Keratinocyte (primary cell): ENCODE data around the gene FAM9A. TPM values are rescaled to one million over a fixed set of nuclear protein-coding genes. Genes with fewer than 3 reads are reported as not detected.

Experiments
- DNase-seq: peaks from one replicate; pipeline ENCODE4 v3.0.0-alpha.2; 2011; ENCODE audit warnings: low read depth, missing footprints, low spot score
- FAIRE-seq: peaks from 2 replicates; lab custom pipeline; 2011; peaks lifted over from hg19 to GRCh38; lab: Jason Lieb, UNC
- H2AFZ ChIP-seq: 2 replicates; pipeline ENCODE4 v1.6.0; 2012; ENCODE audit warnings: low read length, control low read depth, inconsistent platforms; ENCODE audit not compliant: control insufficient read depth
- H3K27ac ChIP-seq: 2 replicates; pipeline ENCODE4 v1.5.1; 2011; ENCODE audit warnings: low read length; ENCODE audit not compliant: control insufficient read depth, insufficient read depth
- H3K27me3 ChIP-seq: 3 replicates; pipeline ENCODE4 v1.6.0; 2011; ENCODE audit warnings: low read length; ENCODE audit not compliant: control insufficient read depth, insufficient read depth; ENCODE audit errors: extremely low read depth
- H3K36me3 ChIP-seq, 2 experiments: 2 replicates in 1 of 2; 3 replicates in 1 of 2; pipeline ENCODE4 v1.5.1; 2011; ENCODE audit warnings: low read length in 2 of 2, mild to moderate bottlenecking in 1 of 2; ENCODE audit not compliant: control insufficient read depth in 2 of 2, insufficient read depth in 2 of 2; ENCODE audit errors: extremely low read depth in 1 of 2
- H3K4me1 ChIP-seq: 3 replicates; pipeline ENCODE4 v1.5.1; 2011; ENCODE audit warnings: low read length; ENCODE audit not compliant: control insufficient read depth, insufficient read depth; ENCODE audit errors: extremely low read depth
- H3K4me2 ChIP-seq: 3 replicates; pipeline ENCODE4 v1.6.0; 2011; ENCODE audit warnings: low read depth, low read length; ENCODE audit not compliant: control insufficient read depth, insufficient read depth; ENCODE audit errors: extremely low read depth
- H3K4me3 ChIP-seq, 3 experiments: fragments of 200-600 bp in 1 of 3; sonication (generic) in 1 of 3; 2 replicates in 2 of 3; 3 replicates in 1 of 3; pipeline ENCODE4 v1.5.1; 2011 to 2016; ENCODE audit warnings: low read length in 3 of 3, mild to moderate bottlenecking in 3 of 3, control low read depth in 2 of 3, inconsistent platforms in 1 of 3, low read depth in 1 of 3, mixed read lengths in 1 of 3, mixed run types in 1 of 3, moderate library complexity in 1 of 3; ENCODE audit not compliant: control insufficient read depth in 2 of 3, insufficient read depth in 2 of 3; ENCODE audit errors: extremely low read depth in 1 of 3
- H3K79me2 ChIP-seq: 2 replicates; pipeline ENCODE4 v1.6.0; 2012; ENCODE audit warnings: low read length; ENCODE audit not compliant: control insufficient read depth, insufficient read depth
- H3K9ac ChIP-seq: 3 replicates; pipeline ENCODE4 v1.6.0; 2011; ENCODE audit warnings: low read length; ENCODE audit not compliant: control insufficient read depth, insufficient read depth; ENCODE audit errors: extremely low read depth
- H3K9me1 ChIP-seq: 3 replicates; pipeline ENCODE4 v1.6.0; 2011; ENCODE audit warnings: low read length; ENCODE audit not compliant: control insufficient read depth, insufficient read depth; ENCODE audit errors: extremely low read depth
- H3K9me3 ChIP-seq: 2 replicates; pipeline ENCODE4 v1.5.1; 2012; ENCODE audit warnings: low read depth, low read length; ENCODE audit not compliant: control insufficient read depth
- H4K20me1 ChIP-seq: 3 replicates; pipeline ENCODE4 v1.6.0; 2011; ENCODE audit warnings: low read length; ENCODE audit not compliant: control insufficient read depth, insufficient read depth; ENCODE audit errors: extremely low read depth
- CTCF ChIP-seq, 3 experiments: IDR thresholded peaks in 1 of 3; conservative IDR thresholded peaks in 1 of 3; optimal IDR thresholded peaks in 1 of 3; 2 replicates in 2 of 3; 3 replicates in 1 of 3; pipeline versions ENCODE3 to v1.5.1; 2011; ENCODE audit warnings: low read length in 3 of 3, mild to moderate bottlenecking in 3 of 3, moderate library complexity in 2 of 3, control low read depth in 1 of 3, inconsistent platforms in 1 of 3; ENCODE audit not compliant: insufficient read depth in 2 of 3; ENCODE audit errors: extremely low read depth in 1 of 3
- EZH2 ChIP-seq: IDR thresholded peaks from one replicate; pipeline ENCODE4 v1.6.1; 2012; ENCODE audit warnings: inconsistent platforms, mild to moderate bottlenecking, low read length, moderate library complexity
- dilution Hi-C: fragments of 300-500 bp; cut with MboI; formaldehyde crosslinking; loops from one replicate; pipeline ENCODE4 v1.7.0; 2020; ENCODE audit warnings: low sequenced_read_pairs; ENCODE audit not compliant: extremely low pct_ligation_motif_present
- polyA minus RNA-seq, 3 experiments: library from RNA; depleted of rRNA, polyadenylated mRNA; stranded (reverse); fragments of >200 nt; gene quantifications; 1 replicate in 1 of 3; 2 replicates in 1 of 3; 3 replicates in 1 of 3; pipeline ENCODE4 v1.2.3, GENCODE V29; 2011
- polyA plus RNA-seq, 5 experiments: library from polyadenylated mRNA; depleted of rRNA in 3 of 5; stranded (reverse) in 3 of 5; stranded (forward) in 1 of 5; unstranded in 1 of 5; fragments of >200 nt; gene quantifications; 1 replicate in 1 of 5; 2 replicates in 3 of 5; 3 replicates in 1 of 5; pipeline versions ENCODE4 v1.2.1 to v1.2.3, GENCODE V29; 2011 to 2012; ENCODE audit warnings: missing spikeins in 2 of 5, low read depth in 1 of 5, low replicate concordance in 1 of 5

FAM9A gene
- polyA plus RNA-seq (not detected in 3 replicates), polyA minus RNA-seq (not detected in 3 replicates)
- polyA plus RNA-seq (2011; ENCODE audit: low read depth), result not detected
- not detected in 2 replicates for polyA plus RNA-seq (2011; cell fraction: cytosol; rRNA removed)
- not detected in 2 replicates for polyA plus RNA-seq (2011; cell fraction: nucleus; rRNA removed)
- polyA plus RNA-seq (2012; ENCODE audit: low replicate concordance), result not detected in 2 replicates
- not detected for polyA minus RNA-seq (2011; cell fraction: cytosol; rRNA and poly(A)+ RNA removed)
- not detected in 2 replicates for polyA minus RNA-seq (2011; cell fraction: nucleus; rRNA and poly(A)+ RNA removed)

- no peak within 1 kb of the TSS for H3K27ac ChIP-seq
- no peaks in the 10 kb centered on the region for H3K36me3 ChIP-seq
- H3K27me3 ChIP-seq, result no peaks in the 10 kb centered on the region
- no peak for TF ChIP-seq EZH2
- no peak for TF ChIP-seq CTCF (optimal IDR thresholded peaks at IDR 0.05 in 1 of 3, IDR thresholded peaks at IDR 0.05 in 1 of 3, conservative IDR thresholded peaks at IDR 0.05 in 1 of 3; ENCODE audit: extremely low read depth in 1 of 3, insufficient read depth in 2 of 3, low read length in 3 of 3)
- H3K9me1 ChIP-seq, result no peaks in the 10 kb centered on the region
- H3K4me1 ChIP-seq, result no peaks in the 10 kb centered on the region
- H4K20me1 ChIP-seq, result no peaks in the 10 kb centered on the region
- H2AFZ ChIP-seq, result no peak within 1 kb of the TSS
- FAIRE-seq (no peak), DNase-seq (no peak)
- no peak within 1 kb of the TSS for H3K9ac ChIP-seq
- H3K4me3 ChIP-seq, result no peak within 1 kb of the TSS
- no peak within 1 kb of the TSS for H3K4me2 ChIP-seq
- dilution Hi-C loops, result no loop called here
- no peaks in the 10 kb centered on the region for H3K9me3 ChIP-seq
- no peaks in the 10 kb centered on the region for H3K79me2 ChIP-seq
Observed at GRCh38 chrX:8801041-8801599, at the start of gene FAM9A. Gene FAM9A, minus strand, starts transcription at chrX:8801383. Its CDS starts 1,212 bp downstream, at chrX:8800171.

- H3K36me3 ChIP-seq, result no peaks in the 10 kb centered on the region
- H3K27ac ChIP-seq, result no peak overlapping the region
- FAIRE-seq, result no peak
- H3K4me1 ChIP-seq, result peaks cover 20% of the 10 kb centered on the region
- no peaks in the 10 kb centered on the region for H4K20me1 ChIP-seq
- no peak overlapping the region for H3K4me3 ChIP-seq
- no peak overlapping the region for H3K4me2 ChIP-seq
- H3K9me1 ChIP-seq, result no peaks in the 10 kb centered on the region
- H3K27me3 ChIP-seq, result no peaks in the 10 kb centered on the region
- H3K79me2 ChIP-seq, result no peaks in the 10 kb centered on the region
- no peaks in the 10 kb centered on the region for H3K9me3 ChIP-seq
- DNase-seq, result no peak
- dilution Hi-C loops, result no loop called here
- TF ChIP-seq CTCF (optimal IDR thresholded peaks at IDR 0.05 in 1 of 3, IDR thresholded peaks at IDR 0.05 in 1 of 3, conservative IDR thresholded peaks at IDR 0.05 in 1 of 3; ENCODE audit: extremely low read depth in 1 of 3, insufficient read depth in 2 of 3, low read length in 3 of 3) (no peak), EZH2 (no peak)
- no peak overlapping the region for H3K9ac ChIP-seq
- H2AFZ ChIP-seq, result no peak overlapping the region
Observed at GRCh38 chrX:8850478-8850877, 49.3 kb upstream of the FAM9A start.
